HCT116 (cell line): ENCODE results near the gene STX10. TPM values are rescaled to one million over a fixed set of nuclear protein-coding genes. Genes with fewer than 3 reads are reported as not detected.

Experiments used
- ATAC-seq: fragments of 200-7000 bp; cut with Tn5 transposase; 2 replicates; pipeline ENCODE4 v1.9.1; 2020; ENCODE audit warnings: mild to moderate bottlenecking, moderate library complexity
- Bru-seq: library from RNA; stranded (reverse); fragments of 400-500 nt; gene quantifications from one replicate; lab custom pipeline; 2021; lab: Mats Ljungman, UMichigan
- BruChase-seq, 2 experiments: library from RNA; stranded (reverse); fragments of 400-500 nt; gene quantifications; one replicate each; lab custom pipeline; 2021; lab: Mats Ljungman, UMichigan
- BruUV-seq: library from RNA; stranded (reverse); fragments of 400-500 nt; replicated peaks from 2 replicates; lab custom pipeline; 2021; lab: Mats Ljungman, UMichigan
- CTCF ChIA-PET: fragments of 300-600 bp; sonication (Branson Sonifier 250); formaldehyde crosslinking; loops from one replicate; lab custom pipeline; 2021; ENCODE audit warnings: antibody characterized with exemption; lab: Charles Lee
- POLR2A ChIA-PET: fragments of 300-600, 350-600 bp; sonication (Branson Sonifier 250); formaldehyde crosslinking; loops from one replicate; lab custom pipeline; 2021; ENCODE audit warnings: antibody characterized with exemption; lab: Charles Lee
- RAD21 ChIA-PET, 2 experiments: fragments of 300-600 bp; sonication (Branson Sonifier 250); formaldehyde crosslinking; loops; one replicate each; lab custom pipeline; 2023; ENCODE audit warnings: low total read pairs in 2 of 2; ENCODE audit not compliant: uncharacterized antibody in 2 of 2, unreplicated experiment in 2 of 2, low non-redundant PET in 1 of 2; lab: Charles Lee
- DNase-seq: peaks from one replicate; pipeline ENCODE4 v3.0.0-alpha.2; 2010; ENCODE audit warnings: low read depth, low spot score
- H2AFZ ChIP-seq: fragments of 200-600 bp; shearing (Covaris generic), sonication (generic); 2 replicates; pipeline ENCODE4 v1.6.1; 2017; ENCODE audit warnings: low read depth, mixed run types, mixed read lengths, antibody characterized with exemption, low read length; ENCODE audit not compliant: poor library complexity, severe bottlenecking
- H3K27ac ChIP-seq: 2 replicates; pipeline ENCODE4 v1.5.1; 2012; ENCODE audit warnings: low read depth, low read length
- H3K27me3 ChIP-seq: fragments of 200-600 bp; sonication (generic); 2 replicates; pipeline ENCODE4 v1.6.1; 2016; ENCODE audit warnings: mixed run types, low read length, mixed read lengths; ENCODE audit not compliant: insufficient read depth
- H3K36me3 ChIP-seq, 2 experiments: fragments of 200-500 bp in 1 of 2; fragments of 200-600 bp in 1 of 2; sonication (Bioruptor generic) in 1 of 2; sonication (generic) in 1 of 2; 2 replicates each; pipeline versions ENCODE4 v1.5.1 to v1.6.1; 2014 to 2016; ENCODE audit warnings: low read length in 2 of 2, inconsistent platforms in 1 of 2, mixed read lengths in 1 of 2, mixed run types in 1 of 2; ENCODE audit not compliant: insufficient read depth in 2 of 2, control insufficient read depth in 1 of 2
- H3K4me1 ChIP-seq, 2 experiments: fragments of 200-600 bp in 1 of 2; sonication (generic) in 1 of 2; 2 replicates each; pipeline versions ENCODE4 v1.5.1 to v1.6.1; 2012 to 2017; ENCODE audit warnings: low read length in 2 of 2, inconsistent platforms in 1 of 2, mild to moderate bottlenecking in 1 of 2, mixed read lengths in 1 of 2, mixed run types in 1 of 2, moderate library complexity in 1 of 2; ENCODE audit not compliant: insufficient read depth in 2 of 2, control insufficient read depth in 1 of 2
- H3K4me2 ChIP-seq: fragments of 200-600 bp; sonication (generic); 2 replicates; pipeline ENCODE4 v1.6.1; 2017; ENCODE audit warnings: mixed run types, low read length, mixed read lengths
- H3K4me3 ChIP-seq, 2 experiments: fragments of 200-600 bp in 1 of 2; sonication (generic) in 1 of 2; replicated peaks in 1 of 2; 2 replicates each; pipeline ENCODE4 v1.5.1; 2011 to 2016; ENCODE audit warnings: low read length in 2 of 2, control low read depth in 1 of 2, low read depth in 1 of 2, mild to moderate bottlenecking in 1 of 2, mixed read lengths in 1 of 2, mixed run types in 1 of 2
- H3K79me2 ChIP-seq: fragments of 200-600 bp; sonication (generic); 2 replicates; pipeline ENCODE4 v1.6.1; 2017; ENCODE audit warnings: mild to moderate bottlenecking, mixed run types, low read length, moderate library complexity, mixed read lengths; ENCODE audit not compliant: insufficient read depth
- H3K9ac ChIP-seq: fragments of 200-600 bp; sonication (generic); 2 replicates; pipeline ENCODE4 v1.6.1; 2016; ENCODE audit warnings: low read length, mixed read lengths
- H3K9me2 ChIP-seq: fragments of 200-600 bp; sonication (generic), shearing (Covaris generic); 2 replicates; pipeline ENCODE4 v1.6.1; 2017; ENCODE audit warnings: mixed run types, mild to moderate bottlenecking, moderate library complexity; ENCODE audit not compliant: insufficient read depth
- H3K9me3 ChIP-seq, 2 experiments: fragments of 200-500 bp in 1 of 2; fragments of 200-600 bp in 1 of 2; sonication (Bioruptor generic) in 1 of 2; sonication (generic) in 1 of 2; 2 replicates each; pipeline ENCODE4 v1.6.1; 2014 to 2017; ENCODE audit warnings: low read length in 2 of 2, mixed read lengths in 2 of 2, inconsistent platforms in 1 of 2, low read depth in 1 of 2, mild to moderate bottlenecking in 1 of 2, mixed run types in 1 of 2, moderate library complexity in 1 of 2; ENCODE audit not compliant: control insufficient read depth in 1 of 2, insufficient read depth in 1 of 2
- H4K20me1 ChIP-seq: fragments of 200-600 bp; sonication (generic), shearing (Covaris generic); 2 replicates; pipeline ENCODE4 v1.6.1; 2017; ENCODE audit warnings: mixed run types, mild to moderate bottlenecking, moderate library complexity; ENCODE audit not compliant: insufficient read depth
- CTCF ChIP-seq, 3 experiments: fragments of 200-600 bp in 1 of 3; sonication (generic) in 1 of 3; IDR thresholded peaks in 2 of 3; conservative IDR thresholded peaks in 1 of 3; 2 replicates each; pipeline ENCODE4 v1.5.1; 2012 to 2017; ENCODE audit warnings: low read depth in 2 of 3, low read length in 2 of 3, antibody characterized with exemption in 1 of 3, borderline replicate concordance in 1 of 3, control low read depth in 1 of 3, mild to moderate bottlenecking in 1 of 3, mixed read lengths in 1 of 3, mixed run types in 1 of 3, moderate library complexity in 1 of 3; ENCODE audit not compliant: insufficient read depth in 1 of 3
- POLR2A ChIP-seq: IDR thresholded peaks from 2 replicates; pipeline ENCODE4 v1.7.0; 2011; ENCODE audit warnings: borderline replicate concordance; ENCODE audit not compliant: insufficient read depth, insufficient read length; ENCODE audit errors: extremely low read depth
- POLR2AphosphoS5 ChIP-seq: IDR thresholded peaks from 2 replicates; pipeline ENCODE4 v1.6.1; 2011; ENCODE audit warnings: mild to moderate bottlenecking, low read depth, low read length, moderate library complexity
- TCF7L2 ChIP-seq: IDR thresholded peaks from 2 replicates; pipeline ENCODE4 v1.7.0; 2011; ENCODE audit warnings: borderline replicate concordance, inconsistent platforms; ENCODE audit not compliant: insufficient read depth, insufficient read length; ENCODE audit errors: extremely low read depth
- YY1 ChIP-seq: IDR thresholded peaks from 2 replicates; pipeline ENCODE4 v1.6.1; 2011; ENCODE audit warnings: low read length, low read depth, moderate library complexity, mild to moderate bottlenecking; ENCODE audit not compliant: insufficient replicate concordance; ENCODE audit errors: extremely low read depth
- ZFX ChIP-seq: fragments of 450-650 bp; IDR thresholded peaks from 2 replicates; pipeline ENCODE4 v1.6.1; 2017
- intact Hi-C: fragments of 100-400 bp; cut with micrococcal nuclease; formaldehyde crosslinking; loops from 2 replicates; pipeline ENCODE4 v1.10.0; 2022
- long read RNA-seq: library from polyadenylated mRNA; unstranded; transcript quantifications from one replicate; pipeline ENCODE4 v2.0.0, GENCODE V29; 2021; ENCODE audit not compliant: unreplicated experiment
- polyA plus RNA-seq: library from polyadenylated mRNA; unstranded; fragments of >200 nt; gene quantifications from 2 replicates; pipeline ENCODE4 v1.2.1, GENCODE V29; 2012; ENCODE audit warnings: missing spikeins
- total RNA-seq: library from RNA; stranded (reverse); gene quantifications from one replicate; pipeline ENCODE4 v1.2.1, GENCODE V29; 2021; ENCODE audit not compliant: unreplicated experiment
- TF ChIP-seq, protein P1 (sequence below): IDR thresholded peaks from 2 replicates; pipeline ENCODE4 v1.6.1; 2012

The STX10 gene, protein sequence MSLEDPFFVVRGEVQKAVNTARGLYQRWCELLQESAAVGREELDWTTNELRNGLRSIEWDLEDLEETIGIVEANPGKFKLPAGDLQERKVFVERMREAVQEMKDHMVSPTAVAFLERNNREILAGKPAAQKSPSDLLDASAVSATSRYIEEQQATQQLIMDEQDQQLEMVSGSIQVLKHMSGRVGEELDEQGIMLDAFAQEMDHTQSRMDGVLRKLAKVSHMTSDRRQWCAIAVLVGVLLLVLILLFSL
- total RNA-seq (149 TPM), Bru-seq, nascent RNA (percentile 78 among the genes with signal in this experiment), BruChase-seq, experiment 1, labeled RNA remaining after a 6-hour chase (percentile 88 among the genes with signal in this experiment), BruChase-seq, experiment 2, labeled RNA remaining after a 2-hour chase (percentile 84 among the genes with signal in this experiment)
- 202 and 225 TPM in 2 replicates for polyA plus RNA-seq
- long read RNA-seq, transcript STX10-204 (8 exons, 1,136 nt) = major isoform, 121 of 281 reads
- long read RNA-seq, transcript STX10-207 (7 exons, 1,241 nt) = minor isoform, 5 of 281 reads
- long read RNA-seq, partial matches to known transcripts = 109 of 281 reads
- long read RNA-seq, other reads (novel, unspliced or antisense) = 39 of 281 reads

DNA sequence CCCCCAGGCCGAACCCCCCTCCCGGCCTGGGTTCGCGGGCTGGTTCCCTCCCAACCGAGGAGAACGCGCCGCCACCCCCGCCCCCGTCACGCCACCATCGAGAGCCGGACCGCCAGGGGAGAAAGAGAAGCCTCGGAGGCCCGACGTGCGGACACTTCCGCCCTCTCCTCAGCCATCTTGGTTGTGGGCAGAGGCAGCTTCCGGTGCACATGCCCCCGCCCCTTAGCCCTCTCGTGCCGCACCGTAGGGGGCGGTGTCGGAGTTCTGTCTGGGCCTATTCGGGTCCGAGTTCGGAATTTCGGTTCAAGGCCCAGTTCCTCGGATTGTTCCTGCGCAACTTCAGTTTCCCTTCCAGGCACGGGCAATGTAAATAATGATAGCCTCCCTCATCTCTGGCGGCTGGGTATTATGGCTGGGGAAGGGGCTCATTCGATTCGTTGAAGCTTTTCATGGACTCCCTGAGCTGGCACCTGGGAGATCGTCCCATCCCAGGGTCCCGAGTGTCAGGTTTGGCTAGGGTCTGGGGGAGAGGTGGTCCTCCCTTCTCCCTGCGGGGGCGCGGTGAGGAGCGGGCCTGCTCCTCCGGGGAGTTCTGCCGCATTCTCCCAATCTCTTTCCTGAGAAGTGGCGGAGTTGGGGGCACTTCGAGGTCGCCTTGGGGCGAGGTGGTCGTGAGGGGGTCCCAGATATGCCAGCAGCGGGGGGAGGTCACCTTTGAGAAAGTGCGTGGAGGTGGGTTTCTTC lies at the start of gene STX10, which contains the start of gene IER2:
Gene STX10, minus strand, starts transcription at position 189 of the 744 bp plus-strand sequence. CDS start 202 bp downstream, outside the sequence.
Gene IER2, plus strand, starts transcription at position 225 of the 744 bp plus-strand sequence. CDS start 2,776 bp downstream, outside the sequence.
- Histone ChIP-seq H3K79me2 (peaks cover 62% of the 10 kb centered on the region), H4K20me1 (peaks cover 12% of the 10 kb centered on the region; the same call in 1 of the 2 replicates), H3K27ac (peak within 1 kb of the TSS; percentile 94), H3K27me3 (no peaks in the 10 kb centered on the region), H3K36me3 (peaks cover 0 to 12% of the 10 kb centered on the region in 2 experiments; a peak in 2 of 4 replicates), H3K9me3 (no peaks in the 10 kb centered on the region), H2AFZ (no peak within 1 kb of the TSS), H3K4me2 (peak within 1 kb of the TSS; percentile 99), H3K9ac (peak within 1 kb of the TSS; percentile 100)
- DNase-seq (no peak), ATAC-seq (peak; percentile 41)
- intact Hi-C loops = loop anchor here (2.0 to 5.0 kb wide), 3 partner anchors 34 to 697 kb away; partner anchors contain the start of gene TRMT1
- ChIA-PET POLR2A (interaction anchor here (0.6 to 2.5 kb wide), 7 partner anchors 12 to 92 kb away, joined by 3 to 11 read pairs (median 4); no protein-coding TSS in a partner anchor), RAD21 (interaction anchor here in 1 of 2 experiments (0.6 to 1.1 kb wide), 3 partner anchors 49 to 194 kb away, joined by 3 to 6 read pairs (median 4); no protein-coding TSS in a partner anchor)
- BruUV-seq = no TSS peak
- TF ChIP-seq TCF7L2 (no peak), ZFX (peak; percentile 75), POLR2A (peak; percentile 23), CTCF (IDR thresholded peaks at IDR 0.05 in 2 of 3, conservative IDR thresholded peaks at IDR 0.05 in 1 of 3; ENCODE audit: borderline replicate concordance in 1 of 3, insufficient read depth in 1 of 3, low read depth in 2 of 3, low read length in 2 of 3) (peak in 2 of 3 experiments; percentile 46 to 58; a peak in 4 of 6 replicates), POLR2AphosphoS5 (peak; percentile 73), YY1 (peak; percentile 99)
- TF ChIP-seq, protein P1, sequence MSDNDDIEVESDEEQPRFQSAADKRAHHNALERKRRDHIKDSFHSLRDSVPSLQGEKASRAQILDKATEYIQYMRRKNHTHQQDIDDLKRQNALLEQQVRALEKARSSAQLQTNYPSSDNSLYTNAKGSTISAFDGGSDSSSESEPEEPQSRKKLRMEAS = no peak
- TF ChIP-seq, all 23 proteins: peak for 5
- Histone ChIP-seq H3K4me1 (peaks cover 33 to 66% of the 10 kb centered on the region in 2 experiments), H3K4me3 (peak within 1 kb of the TSS; percentile 84 to 98), H3K9me2 (no peaks in the 10 kb centered on the region)
- CTCF ChIA-PET = interaction anchor here (0.9 to 1.1 kb wide), 3 partner anchors 56 to 173 kb away, joined by 3 to 4 read pairs (median 4); no protein-coding TSS in a partner anchor
